Gastroesophageal sphincter (tissue), 4 donors: ENCODE results near the gene RHOG. TPM values are rescaled to one million over a fixed set of nuclear protein-coding genes. Genes with fewer than 3 reads are reported as not detected.
"Not testable (repeated sequence)": the region's sequence is repeated elsewhere in the genome, so short reads cannot be mapped to it uniquely, and the experiment has no call there.

Experiments
- ATAC-seq: fragments of 150-250 bp; one replicate; pipeline ENCODE4 v1.9.1; 2016; ENCODE audit warnings: mild to moderate bottlenecking, moderate library complexity
- H3K27ac ChIP-seq, 4 donors: fragments of 200-600 bp; sonication (generic) in 3 of 4; 1 replicate in 3 of 4; 2 replicates in 1 of 4; pipeline ENCODE4 v1.5.1; 2016 to 2019
- H3K27me3 ChIP-seq: fragments of 200-600 bp; sonication (generic); one replicate; pipeline ENCODE4 v1.5.1; 2019
- H3K36me3 ChIP-seq, 2 donors: fragments of 200-600 bp; sonication (generic); one replicate each; pipeline ENCODE4 v1.5.1; 2019; ENCODE audit warnings: control low read depth in 1 of 2
- H3K4me1 ChIP-seq, 3 donors: fragments of 200-600 bp; sonication (generic); 1 replicate in 2 of 3; 2 replicates in 1 of 3; pipeline ENCODE4 v1.5.1; 2016 to 2019; ENCODE audit warnings: control low read depth in 2 of 3
- H3K4me3 ChIP-seq, 2 donors: fragments of 200-600 bp; sonication (generic); one replicate each; pipeline ENCODE4 v1.5.1; 2019; ENCODE audit warnings: mild to moderate bottlenecking in 1 of 2, moderate library complexity in 1 of 2
- H3K9me3 ChIP-seq, 3 donors: fragments of 200-600 bp; sonication (generic); one replicate each; pipeline ENCODE4 v1.5.1; 2017 to 2019; ENCODE audit warnings: control low read depth in 2 of 3
- EP300 ChIP-seq: sonication (generic); formaldehyde crosslinking; IDR thresholded peaks from one replicate; pipeline ENCODE4 v1.6.1; 2017; ENCODE audit warnings: antibody characterized with exemption, mild to moderate bottlenecking
- POLR2A ChIP-seq, 2 donors: fragments of 450-650 bp; IDR thresholded peaks; one replicate each; pipeline ENCODE4 v1.6.1; 2017; ENCODE audit warnings: antibody characterized with exemption in 2 of 2, mild to moderate bottlenecking in 2 of 2, moderate library complexity in 1 of 2
- POLR2AphosphoS5 ChIP-seq: sonication (generic); formaldehyde crosslinking; IDR thresholded peaks from one replicate; pipeline ENCODE4 v1.6.1; 2017; ENCODE audit warnings: antibody characterized with exemption
- WGBS, 2 donors: methylation state at CpG; one replicate each; pipeline ENCODE4 v1.1.5; 2018; ENCODE audit warnings: low coverage in 1 of 2; 5-methylcytosine and 5-hydroxymethylcytosine counted together
- total RNA-seq, 4 donors: library from RNA; depleted of rRNA; stranded (reverse); fragments of >200 nt; gene quantifications; one replicate each; pipeline ENCODE4 v1.1.0, GENCODE V29; 2016
- TF ChIP-seq, protein P1 (sequence below), 4 experiments: fragments of 200-600 bp in 2 of 4; fragments of 450-650 bp in 2 of 4; sonication (generic) in 1 of 4; IDR thresholded peaks; one replicate each; pipeline ENCODE4 v1.5.1; 2017 to 2019; ENCODE audit warnings: antibody characterized with exemption in 4 of 4, mild to moderate bottlenecking in 2 of 4, moderate library complexity in 2 of 4

Gene RHOG
- total RNA-seq, 4 donors from 2014 or later: 31.9 to 67.4 (median 52.2) TPM

DNA sequence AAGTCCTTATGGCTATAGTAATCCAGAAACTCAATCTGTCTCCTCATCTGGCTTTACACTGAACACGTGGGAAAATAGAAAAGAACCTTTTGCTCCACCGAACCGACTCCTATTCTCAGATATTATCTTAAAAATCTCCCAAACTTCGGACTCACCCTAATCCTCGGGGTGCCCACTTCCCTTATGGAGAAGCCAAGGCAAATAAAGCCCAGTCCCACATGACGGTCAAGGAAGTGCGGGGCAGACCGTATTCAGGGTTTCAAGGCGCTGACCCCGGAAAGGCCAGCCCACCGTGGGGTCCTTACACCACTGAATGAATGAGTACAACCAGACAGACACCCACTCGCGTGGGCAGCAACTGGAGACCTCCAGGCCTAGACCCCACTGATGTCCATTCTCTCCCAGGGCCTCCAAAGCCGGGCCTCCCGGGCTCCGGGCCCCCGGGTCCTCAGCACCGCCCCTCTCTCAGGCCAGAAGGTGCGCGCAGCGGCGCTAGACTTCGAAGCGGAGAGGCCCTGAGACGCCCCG is 43.9 kb downstream of the RHOG start:
- H3K36me3 ChIP-seq: peaks cover 0 to 28% of the 10 kb centered on the region in 2 donors
- H3K9me3 ChIP-seq: no peaks in the 10 kb centered on the region
- WGBS, 2 donors: 0% methylated on average over 3 to 4 of the region's 26 CpGs
- H3K27ac ChIP-seq: peak overlapping the region; percentile 96 to 99 (median 96)
- TF ChIP-seq, protein P1, sequence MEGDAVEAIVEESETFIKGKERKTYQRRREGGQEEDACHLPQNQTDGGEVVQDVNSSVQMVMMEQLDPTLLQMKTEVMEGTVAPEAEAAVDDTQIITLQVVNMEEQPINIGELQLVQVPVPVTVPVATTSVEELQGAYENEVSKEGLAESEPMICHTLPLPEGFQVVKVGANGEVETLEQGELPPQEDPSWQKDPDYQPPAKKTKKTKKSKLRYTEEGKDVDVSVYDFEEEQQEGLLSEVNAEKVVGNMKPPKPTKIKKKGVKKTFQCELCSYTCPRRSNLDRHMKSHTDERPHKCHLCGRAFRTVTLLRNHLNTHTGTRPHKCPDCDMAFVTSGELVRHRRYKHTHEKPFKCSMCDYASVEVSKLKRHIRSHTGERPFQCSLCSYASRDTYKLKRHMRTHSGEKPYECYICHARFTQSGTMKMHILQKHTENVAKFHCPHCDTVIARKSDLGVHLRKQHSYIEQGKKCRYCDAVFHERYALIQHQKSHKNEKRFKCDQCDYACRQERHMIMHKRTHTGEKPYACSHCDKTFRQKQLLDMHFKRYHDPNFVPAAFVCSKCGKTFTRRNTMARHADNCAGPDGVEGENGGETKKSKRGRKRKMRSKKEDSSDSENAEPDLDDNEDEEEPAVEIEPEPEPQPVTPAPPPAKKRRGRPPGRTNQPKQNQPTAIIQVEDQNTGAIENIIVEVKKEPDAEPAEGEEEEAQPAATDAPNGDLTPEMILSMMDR (IDR thresholded peaks at IDR 0.05): peak in 1 of 4 experiments; percentile 37
- no peak for TF ChIP-seq EP300
- H3K4me1 ChIP-seq: peaks cover 0 to 49% (median 22%) of the 10 kb centered on the region in 3 donors
- peak; percentile 37 for ATAC-seq
- H3K4me3 ChIP-seq: peak overlapping the region; percentile 92 to 97
- no peaks in the 10 kb centered on the region for H3K27me3 ChIP-seq

GRCh38 chr11:3796346-3796745 is 44.4 kb downstream of the RHOG start:
- no peak for ATAC-seq
- TF ChIP-seq EP300 (no peak), POLR2A (IDR thresholded peaks at IDR 0.05) (no peak), POLR2AphosphoS5 (no peak)
- TF ChIP-seq, protein P1 (IDR thresholded peaks at IDR 0.05): no peak
- Histone ChIP-seq H3K27me3 (no peaks in the 10 kb centered on the region), H3K36me3 (peaks cover 0 to 33% of the 10 kb centered on the region in 2 donors), H3K4me3 (peak overlapping the region; percentile 92 to 97), H3K27ac (peak overlapping the region; percentile 19 to 99 (median 96)), H3K4me1 (peaks cover 0 to 49% (median 22%) of the 10 kb centered on the region in 3 donors), H3K9me3 (no peaks in the 10 kb centered on the region)
- 8 to 14% methylated on average over 13 to 14 of the region's 14 CpGs for WGBS, 2 donors

DNA sequence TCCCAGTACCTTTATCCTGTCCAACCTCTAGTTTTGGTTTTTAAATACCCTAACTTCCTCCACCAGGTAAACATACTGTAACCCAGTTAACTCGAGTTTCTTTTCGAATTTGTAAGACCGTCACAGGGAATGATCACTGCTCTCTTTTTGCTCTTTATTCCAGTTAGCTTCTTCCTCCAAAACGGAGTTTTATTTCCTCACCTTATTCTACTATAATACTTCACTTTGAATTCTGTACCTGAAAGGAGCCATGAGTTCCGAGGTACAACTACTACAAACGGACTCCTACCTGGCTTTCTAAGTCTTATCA is 44.8 kb downstream of the RHOG start:
- Histone ChIP-seq H3K27ac (peak overlapping the region; percentile 19 to 99 (median 96)), H3K4me3 (peak overlapping the region; percentile 92 to 97), H3K9me3 (no peaks in the 10 kb centered on the region), H3K4me1 (peaks cover 0 to 49% (median 22%) of the 10 kb centered on the region in 3 donors), H3K36me3 (peaks cover 0 to 36% of the 10 kb centered on the region in 2 donors), H3K27me3 (no peaks in the 10 kb centered on the region)
- TF ChIP-seq POLR2AphosphoS5 (no peak), EP300 (no peak), POLR2A (IDR thresholded peaks at IDR 0.05) (no peak)
- TF ChIP-seq, protein P1 (IDR thresholded peaks at IDR 0.05): no peak
- WGBS, 2 donors: 25 to 42% methylated on average over 6 of the region's 6 CpGs
- ATAC-seq: no peak

GRCh38 chr11:3795131-3796001 is 45.4 kb downstream of the RHOG start:
- WGBS, 2 donors: 65 to 68% methylated on average over 6 to 7 of the region's 8 CpGs
- Histone ChIP-seq H3K9me3 (no peaks in the 10 kb centered on the region), H3K4me1 (peaks cover 0 to 55% (median 22%) of the 10 kb centered on the region in 3 donors), H3K4me3 (peak overlapping the region in 1 of 2 donors; percentile 97), H3K36me3 (peaks cover 0 to 36% of the 10 kb centered on the region in 2 donors), H3K27me3 (no peaks in the 10 kb centered on the region), H3K27ac (peak overlapping the region in 3 of 4 donors; percentile 8 to 99 (median 96))
- TF ChIP-seq POLR2AphosphoS5: no peak
- no peak for TF ChIP-seq EP300
- TF ChIP-seq POLR2A (IDR thresholded peaks at IDR 0.05): no peak
- TF ChIP-seq, protein P1 (IDR thresholded peaks at IDR 0.05): no peak
- no peak for ATAC-seq

DNA sequence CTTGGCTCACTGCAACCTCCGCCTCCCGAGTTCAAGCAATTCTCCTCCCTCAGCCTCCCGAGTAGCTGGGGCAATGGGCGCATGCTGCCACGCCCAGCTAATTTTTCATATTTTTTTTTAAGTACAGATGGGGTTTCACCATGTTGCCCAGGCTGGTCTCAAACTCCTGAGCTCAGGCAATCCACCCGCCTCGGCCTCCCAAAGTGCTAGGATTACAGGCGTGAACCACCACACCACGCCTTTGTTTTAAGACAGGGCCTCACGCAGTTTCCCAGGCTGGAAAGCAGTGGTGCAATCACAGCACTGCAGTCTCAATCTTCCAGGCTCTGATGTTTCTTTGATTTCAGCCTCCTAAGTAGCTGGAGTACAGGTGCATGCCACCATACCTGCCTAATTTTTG is 46.4 kb downstream of the RHOG start:
- ATAC-seq, H3K4me3 ChIP-seq, H3K9me3 ChIP-seq, H3K27me3 ChIP-seq: not testable (repeated sequence)
- WGBS, 2 donors: 89 to 97% methylated on average over 4 to 5 of the region's 10 CpGs
- Histone ChIP-seq H3K27ac (peak overlapping the region in 1 of 4 donors; percentile 99), H3K36me3 (peaks cover 0 to 43% of the 10 kb centered on the region in 2 donors), H3K4me1 (peaks cover 0 to 65% (median 22%) of the 10 kb centered on the region in 3 donors)
